ENCODE measurements around the gene NOTCH1.

NOTCH1 gene

DNA sequence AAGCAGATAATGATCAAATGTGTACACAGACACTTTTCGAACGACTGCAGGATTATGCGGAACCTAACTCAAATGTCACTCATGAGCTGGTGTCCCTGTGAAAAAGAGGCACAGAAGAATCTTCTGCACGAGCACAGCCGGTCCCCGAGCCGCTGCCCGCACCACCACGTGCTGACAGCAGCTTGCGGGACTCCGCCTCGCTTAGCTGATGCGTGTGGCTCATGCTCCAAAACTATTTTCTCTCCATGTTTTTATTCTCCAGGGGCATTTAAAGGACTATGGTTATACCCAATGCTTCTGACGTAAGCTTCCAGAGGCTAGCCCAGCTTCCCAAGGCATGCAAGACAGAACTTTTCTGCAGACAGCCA is 72.5 kb downstream of the NOTCH1 start:
- Histone ChIP-seq H3K36me3 (ENCODE audit: control insufficient read depth in 2 of 2, insufficient read depth in 2 of 2, low read length in 2 of 2) (peaks cover 76 to 92% of the 10 kb centered on the region in 2 donors), H3K4me3 (ENCODE audit: low read length in 2 of 2) (no peak overlapping the region), H3K27me3 (ENCODE audit: control insufficient read depth in 2 of 2, insufficient read depth in 2 of 2, low read length in 2 of 2) (no peaks in the 10 kb centered on the region), H3K9me3 (ENCODE audit: control insufficient read depth in 2 of 2, low read length in 2 of 2) (no peaks in the 10 kb centered on the region), H3K27ac (ENCODE audit: low read depth in 2 of 2, low read length in 2 of 2) (no peak overlapping the region), H3K4me1 (ENCODE audit: control insufficient read depth in 2 of 2, insufficient read depth in 2 of 2, low read length in 2 of 2) (no peaks in the 10 kb centered on the region), H3K9ac (ENCODE audit: low read depth in 1 of 2, low read length in 2 of 2) (no peak overlapping the region)

GRCh38 chr9:136472640-136473353 is 73.1 kb downstream of the NOTCH1 start:
- Histone ChIP-seq H3K9me3 (ENCODE audit: control insufficient read depth in 2 of 2, low read length in 2 of 2) (no peaks in the 10 kb centered on the region), H3K27ac (ENCODE audit: low read depth in 2 of 2, low read length in 2 of 2) (no peak overlapping the region), H3K9ac (ENCODE audit: low read depth in 1 of 2, low read length in 2 of 2) (no peak overlapping the region), H3K4me3 (ENCODE audit: low read length in 2 of 2) (no peak overlapping the region), H3K4me1 (ENCODE audit: control insufficient read depth in 2 of 2, insufficient read depth in 2 of 2, low read length in 2 of 2) (no peaks in the 10 kb centered on the region), H3K27me3 (ENCODE audit: control insufficient read depth in 2 of 2, insufficient read depth in 2 of 2, low read length in 2 of 2) (no peaks in the 10 kb centered on the region), H3K36me3 (ENCODE audit: control insufficient read depth in 2 of 2, insufficient read depth in 2 of 2, low read length in 2 of 2) (peaks cover 78 to 94% of the 10 kb centered on the region in 2 donors)

- H3K9ac ChIP-seq (ENCODE audit: low read depth in 1 of 2, low read length in 2 of 2): no peak overlapping the region
- no peaks in the 10 kb centered on the region for H3K9me3 ChIP-seq (ENCODE audit: control insufficient read depth in 2 of 2, low read length in 2 of 2)
- no peak overlapping the region for H3K4me3 ChIP-seq (ENCODE audit: low read length in 2 of 2)
- H3K27me3 ChIP-seq (ENCODE audit: control insufficient read depth in 2 of 2, insufficient read depth in 2 of 2, low read length in 2 of 2): no peaks in the 10 kb centered on the region
- no peak overlapping the region for H3K27ac ChIP-seq (ENCODE audit: low read depth in 2 of 2, low read length in 2 of 2)
- H3K36me3 ChIP-seq (ENCODE audit: control insufficient read depth in 2 of 2, insufficient read depth in 2 of 2, low read length in 2 of 2): peaks cover 76 to 94% of the 10 kb centered on the region in 2 donors
- H3K4me1 ChIP-seq (ENCODE audit: control insufficient read depth in 2 of 2, insufficient read depth in 2 of 2, low read length in 2 of 2): no peaks in the 10 kb centered on the region
Observed at GRCh38 chr9:136471802-136472487, 73.9 kb downstream of the NOTCH1 start.

DNA sequence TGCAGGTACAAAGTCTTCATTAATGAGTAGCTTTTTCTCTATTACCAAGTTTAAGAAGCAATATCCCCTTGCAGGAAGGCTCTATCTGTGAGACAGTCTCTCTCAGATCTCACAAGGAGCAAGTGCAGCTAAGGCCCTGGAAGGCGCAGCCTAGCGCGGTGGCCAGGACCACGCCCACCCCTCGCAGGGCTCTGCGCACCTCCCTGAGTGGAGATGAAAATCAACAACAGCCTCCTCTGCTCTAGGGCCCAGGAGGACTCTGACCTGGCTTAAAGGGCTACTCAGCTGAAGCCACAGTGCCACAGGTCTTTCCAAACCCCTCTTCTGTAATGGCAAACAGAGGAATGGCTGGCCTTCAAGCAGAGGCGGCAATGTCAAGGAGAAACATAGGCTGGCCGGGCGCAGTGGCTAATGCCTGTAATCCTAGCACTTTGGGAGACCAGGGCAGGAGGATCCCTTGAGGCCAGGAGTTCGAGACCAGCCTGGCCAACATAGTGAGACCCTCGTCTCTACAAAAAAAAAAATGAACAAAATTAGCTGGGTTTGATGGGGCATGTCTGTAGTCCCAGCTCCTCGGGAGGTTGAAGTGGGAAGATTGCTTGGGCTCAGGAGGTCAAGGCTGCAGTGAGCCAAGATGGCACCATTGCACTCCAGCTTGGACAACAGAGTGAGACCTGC is 74.9 kb downstream of the NOTCH1 start:
- Histone ChIP-seq H3K27ac (ENCODE audit: low read depth in 2 of 2, low read length in 2 of 2) (no peak overlapping the region), H3K9ac (ENCODE audit: low read depth in 1 of 2, low read length in 2 of 2) (no peak overlapping the region), H3K9me3 (ENCODE audit: control insufficient read depth in 2 of 2, low read length in 2 of 2) (no peaks in the 10 kb centered on the region), H3K4me1 (ENCODE audit: control insufficient read depth in 2 of 2, insufficient read depth in 2 of 2, low read length in 2 of 2) (no peaks in the 10 kb centered on the region), H3K27me3 (ENCODE audit: control insufficient read depth in 2 of 2, insufficient read depth in 2 of 2, low read length in 2 of 2) (no peaks in the 10 kb centered on the region), H3K36me3 (ENCODE audit: control insufficient read depth in 2 of 2, insufficient read depth in 2 of 2, low read length in 2 of 2) (peaks cover 77 to 94% of the 10 kb centered on the region in 2 donors), H3K4me3 (ENCODE audit: low read length in 2 of 2) (no peak overlapping the region)

DNA sequence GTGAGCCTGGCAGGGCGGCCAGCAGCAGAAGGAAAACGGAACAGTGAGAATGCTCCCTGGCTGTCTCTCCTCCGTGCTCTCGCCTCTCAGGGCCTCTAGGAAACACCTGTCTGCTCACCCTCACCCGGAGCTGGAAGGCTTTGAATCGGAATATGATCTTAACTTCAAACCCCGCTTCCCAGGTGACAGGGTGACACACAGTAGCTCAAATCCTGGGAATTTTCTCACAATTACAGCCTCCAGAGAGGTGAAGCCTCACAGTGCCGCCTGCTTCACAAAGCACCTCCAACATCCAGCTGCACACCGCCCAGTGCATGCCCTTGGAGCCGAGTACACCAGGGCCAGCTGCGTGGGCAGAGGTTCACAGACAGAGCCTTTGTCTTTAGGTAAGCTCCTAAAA is 75.5 kb downstream of the NOTCH1 start:
- H3K36me3 ChIP-seq (ENCODE audit: control insufficient read depth in 2 of 2, insufficient read depth in 2 of 2, low read length in 2 of 2): peaks cover 77 to 94% of the 10 kb centered on the region in 2 donors
- no peak overlapping the region for H3K9ac ChIP-seq (ENCODE audit: low read depth in 1 of 2, low read length in 2 of 2)
- no peak overlapping the region for H3K27ac ChIP-seq (ENCODE audit: low read depth in 2 of 2, low read length in 2 of 2)
- H3K27me3 ChIP-seq (ENCODE audit: control insufficient read depth in 2 of 2, insufficient read depth in 2 of 2, low read length in 2 of 2): no peaks in the 10 kb centered on the region
- H3K4me1 ChIP-seq (ENCODE audit: control insufficient read depth in 2 of 2, insufficient read depth in 2 of 2, low read length in 2 of 2): no peaks in the 10 kb centered on the region
- H3K4me3 ChIP-seq (ENCODE audit: low read length in 2 of 2): no peak overlapping the region
- no peaks in the 10 kb centered on the region for H3K9me3 ChIP-seq (ENCODE audit: control insufficient read depth in 2 of 2, low read length in 2 of 2)

DNA sequence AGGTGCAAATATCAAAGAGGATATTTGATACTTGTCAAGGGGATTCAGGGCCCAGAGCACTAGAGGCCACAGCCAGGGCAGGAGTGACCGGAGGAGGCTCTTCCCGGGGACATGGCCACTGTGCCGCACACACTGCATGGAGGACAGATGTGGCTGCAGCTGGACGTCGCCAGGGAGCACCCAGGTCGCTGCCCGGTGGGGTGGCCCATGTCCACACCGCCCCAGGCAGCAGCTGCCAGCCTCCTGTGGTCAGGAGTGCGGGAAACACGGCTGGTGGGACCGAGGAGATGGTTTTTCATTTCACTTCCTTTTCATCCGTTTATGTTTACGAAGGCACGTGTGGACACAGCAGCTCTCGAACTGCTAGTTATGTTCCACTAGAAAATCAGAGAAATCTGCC is 78.1 kb downstream of the NOTCH1 start:
- Histone ChIP-seq H3K9ac (ENCODE audit: low read depth in 1 of 2, low read length in 2 of 2) (no peak overlapping the region), H3K36me3 (ENCODE audit: control insufficient read depth in 2 of 2, insufficient read depth in 2 of 2, low read length in 2 of 2) (peaks cover 82 to 96% of the 10 kb centered on the region in 2 donors), H3K4me1 (ENCODE audit: control insufficient read depth in 2 of 2, insufficient read depth in 2 of 2, low read length in 2 of 2) (no peaks in the 10 kb centered on the region), H3K9me3 (ENCODE audit: control insufficient read depth in 2 of 2, low read length in 2 of 2) (no peaks in the 10 kb centered on the region), H3K27ac (ENCODE audit: low read depth in 2 of 2, low read length in 2 of 2) (no peak overlapping the region), H3K4me3 (ENCODE audit: low read length in 2 of 2) (no peak overlapping the region), H3K27me3 (ENCODE audit: control insufficient read depth in 2 of 2, insufficient read depth in 2 of 2, low read length in 2 of 2) (no peaks in the 10 kb centered on the region)

DNA sequence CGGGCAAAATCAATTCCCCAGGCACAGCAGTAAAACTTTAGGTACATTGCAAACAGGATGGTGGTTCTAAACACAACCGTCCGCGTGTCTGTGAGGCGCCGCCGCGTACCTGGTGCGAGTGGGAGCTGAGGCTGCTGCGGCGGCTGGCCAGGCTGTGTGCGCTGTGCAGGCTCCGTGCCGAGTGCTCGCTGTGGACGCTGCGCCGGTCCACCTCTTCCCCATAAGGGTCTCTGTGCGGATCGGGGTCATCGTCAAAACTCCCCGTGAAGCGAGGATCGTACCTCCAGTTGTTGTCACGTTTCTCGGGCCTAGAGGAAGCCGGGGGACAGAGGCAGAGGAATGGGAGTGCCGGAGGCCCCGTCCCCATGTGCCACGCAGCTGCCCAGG is 79.7 kb downstream of the NOTCH1 start:
- H3K36me3 ChIP-seq (ENCODE audit: control insufficient read depth in 2 of 2, insufficient read depth in 2 of 2, low read length in 2 of 2): peaks cover 81 to 94% of the 10 kb centered on the region in 2 donors

DNA sequence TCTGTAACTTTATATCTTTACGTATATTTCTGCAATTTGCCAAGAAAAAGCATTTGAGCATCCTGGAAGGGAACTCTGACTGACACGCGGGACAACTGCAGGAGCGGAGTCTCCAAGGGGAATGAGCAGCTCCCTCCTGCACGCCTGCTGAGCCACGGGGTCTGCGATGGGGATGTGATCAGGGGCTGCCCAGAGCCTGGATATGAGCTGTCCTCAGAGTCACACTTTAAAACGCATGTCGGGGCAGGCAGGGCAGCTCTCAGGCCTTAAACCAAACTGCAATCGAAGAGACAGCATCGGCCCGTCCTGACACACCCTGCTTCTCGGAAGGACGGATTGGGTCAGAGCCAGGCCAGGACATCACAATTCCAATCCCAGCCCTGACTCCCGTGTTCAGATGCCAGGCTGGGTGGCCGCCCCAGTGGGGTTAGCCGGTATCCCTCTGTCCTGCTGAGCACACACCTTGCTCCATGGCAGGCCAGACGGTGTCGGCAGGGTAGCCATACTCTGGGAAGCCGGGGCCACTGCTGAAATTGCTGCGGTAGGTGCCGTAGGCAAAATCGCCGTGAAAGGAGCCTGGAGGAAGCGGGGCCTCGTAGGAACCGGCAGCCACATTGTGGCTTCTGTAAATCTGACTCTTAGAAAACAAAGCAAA is 80.2 kb downstream of the NOTCH1 start:
- Histone ChIP-seq H3K9ac (ENCODE audit: low read depth in 1 of 2, low read length in 2 of 2) (no peak overlapping the region), H3K36me3 (ENCODE audit: control insufficient read depth in 2 of 2, insufficient read depth in 2 of 2, low read length in 2 of 2) (peaks cover 79 to 94% of the 10 kb centered on the region in 2 donors), H3K9me3 (ENCODE audit: control insufficient read depth in 2 of 2, low read length in 2 of 2) (no peaks in the 10 kb centered on the region), H3K27ac (ENCODE audit: low read depth in 2 of 2, low read length in 2 of 2) (no peak overlapping the region), H3K4me3 (ENCODE audit: low read length in 2 of 2) (no peak overlapping the region), H3K27me3 (ENCODE audit: control insufficient read depth in 2 of 2, insufficient read depth in 2 of 2, low read length in 2 of 2) (no peaks in the 10 kb centered on the region), H3K4me1 (ENCODE audit: control insufficient read depth in 2 of 2, insufficient read depth in 2 of 2, low read length in 2 of 2) (no peaks in the 10 kb centered on the region)

More for the DNA sequence above, 79.7 kb downstream of the NOTCH1 start:
- Histone ChIP-seq H3K9me3 (ENCODE audit: control insufficient read depth in 2 of 2, low read length in 2 of 2) (no peaks in the 10 kb centered on the region), H3K27ac (ENCODE audit: low read depth in 2 of 2, low read length in 2 of 2) (no peak overlapping the region), H3K27me3 (ENCODE audit: control insufficient read depth in 2 of 2, insufficient read depth in 2 of 2, low read length in 2 of 2) (no peaks in the 10 kb centered on the region), H3K4me1 (ENCODE audit: control insufficient read depth in 2 of 2, insufficient read depth in 2 of 2, low read length in 2 of 2) (no peaks in the 10 kb centered on the region), H3K9ac (ENCODE audit: low read depth in 1 of 2, low read length in 2 of 2) (no peak overlapping the region), H3K4me3 (ENCODE audit: low read length in 2 of 2) (no peak overlapping the region)

DNA sequence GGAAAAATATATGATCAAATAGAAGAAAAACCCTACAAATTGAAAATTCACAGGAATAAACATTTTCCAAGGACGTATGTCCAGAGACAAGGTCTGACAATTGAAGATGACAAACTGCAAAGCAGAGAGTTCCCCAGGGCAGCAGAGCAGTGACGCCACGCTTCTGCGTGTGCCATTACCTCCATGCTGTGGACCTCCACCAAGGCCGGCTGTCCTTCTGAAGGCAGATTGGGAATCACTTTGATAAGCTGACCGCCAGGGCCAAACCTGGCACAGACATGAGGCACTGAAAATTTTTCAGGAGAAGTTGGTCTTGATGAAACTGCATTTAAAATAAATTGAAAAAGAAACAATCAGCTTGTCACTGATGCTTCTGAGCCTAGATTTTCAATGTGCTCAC is 81.6 kb downstream of the NOTCH1 start:
- H3K36me3 ChIP-seq (ENCODE audit: control insufficient read depth in 2 of 2, insufficient read depth in 2 of 2, low read length in 2 of 2): peaks cover 76 to 92% of the 10 kb centered on the region in 2 donors
- H3K27me3 ChIP-seq (ENCODE audit: control insufficient read depth in 2 of 2, insufficient read depth in 2 of 2, low read length in 2 of 2): no peaks in the 10 kb centered on the region
- H3K9me3 ChIP-seq (ENCODE audit: control insufficient read depth in 2 of 2, low read length in 2 of 2): no peaks in the 10 kb centered on the region
- H3K4me3 ChIP-seq (ENCODE audit: low read length in 2 of 2): no peak overlapping the region
- H3K27ac ChIP-seq (ENCODE audit: low read depth in 2 of 2, low read length in 2 of 2): no peak overlapping the region
- H3K4me1 ChIP-seq (ENCODE audit: control insufficient read depth in 2 of 2, insufficient read depth in 2 of 2, low read length in 2 of 2): no peaks in the 10 kb centered on the region
- no peak overlapping the region for H3K9ac ChIP-seq (ENCODE audit: low read depth in 1 of 2, low read length in 2 of 2)

- Histone ChIP-seq H3K27me3 (ENCODE audit: control insufficient read depth in 2 of 2, insufficient read depth in 2 of 2, low read length in 2 of 2) (no peaks in the 10 kb centered on the region), H3K4me3 (ENCODE audit: low read length in 2 of 2) (no peak overlapping the region), H3K9me3 (ENCODE audit: control insufficient read depth in 2 of 2, low read length in 2 of 2) (no peaks in the 10 kb centered on the region), H3K27ac (ENCODE audit: low read depth in 2 of 2, low read length in 2 of 2) (no peak overlapping the region), H3K36me3 (ENCODE audit: control insufficient read depth in 2 of 2, insufficient read depth in 2 of 2, low read length in 2 of 2) (peaks cover 76 to 92% of the 10 kb centered on the region in 2 donors), H3K4me1 (ENCODE audit: control insufficient read depth in 2 of 2, insufficient read depth in 2 of 2, low read length in 2 of 2) (no peaks in the 10 kb centered on the region), H3K9ac (ENCODE audit: low read depth in 1 of 2, low read length in 2 of 2) (no peak overlapping the region)
Observed at GRCh38 chr9:136463578-136463977, 82.3 kb downstream of the NOTCH1 start.

Measured in mucosa of rectum (tissue), 2 donors.